HG02623 (cell line): ENCODE results near the gene LDLRAD4.

Experiments
- ATAC-seq: cut with Tn5 transposase; IDR thresholded peaks from one replicate; pipeline ENCODE4 v1.9.1; 2021; ENCODE audit warnings: moderate library complexity; ENCODE audit not compliant: unreplicated experiment

The LDLRAD4 gene

DNA sequence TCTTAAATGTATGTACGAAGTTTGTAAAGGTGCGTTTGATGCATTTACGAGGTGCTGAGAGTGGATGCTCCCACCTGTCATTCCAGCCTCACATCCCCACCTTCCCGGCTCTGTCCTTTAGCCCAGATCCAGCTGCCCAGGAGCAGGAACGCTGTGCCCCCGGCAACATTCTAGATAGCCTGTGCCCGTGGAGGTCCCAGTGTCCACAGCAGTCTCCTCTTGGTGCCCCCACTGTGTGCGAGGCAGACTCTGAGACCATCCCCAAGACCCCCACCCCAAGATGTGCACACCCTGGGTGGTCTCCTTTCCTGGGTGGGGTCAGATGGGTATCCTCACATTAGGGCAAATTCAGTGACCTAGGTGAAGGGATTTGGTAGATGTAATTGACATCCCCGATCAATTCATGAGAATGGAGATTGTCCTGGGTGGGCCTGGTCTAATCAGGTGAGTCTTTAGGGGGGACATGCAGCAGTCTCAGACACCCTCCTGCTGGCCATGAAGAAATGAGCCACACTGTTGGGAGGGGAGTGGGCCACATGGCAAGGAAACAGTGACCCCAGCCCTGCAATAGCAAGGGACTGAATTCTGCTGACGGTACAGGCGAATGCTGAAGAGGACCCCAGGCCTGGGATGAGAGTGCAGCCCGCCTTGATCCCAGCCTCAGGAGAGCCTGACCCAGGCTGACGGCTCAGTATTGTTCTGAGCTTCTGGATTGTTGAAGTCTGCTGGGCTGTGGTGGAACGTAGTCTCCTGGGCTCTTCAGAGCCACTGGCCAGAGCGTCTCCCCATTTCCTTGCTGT is 304.5 kb downstream of the LDLRAD4 start:
- ATAC-seq: no peak

DNA sequence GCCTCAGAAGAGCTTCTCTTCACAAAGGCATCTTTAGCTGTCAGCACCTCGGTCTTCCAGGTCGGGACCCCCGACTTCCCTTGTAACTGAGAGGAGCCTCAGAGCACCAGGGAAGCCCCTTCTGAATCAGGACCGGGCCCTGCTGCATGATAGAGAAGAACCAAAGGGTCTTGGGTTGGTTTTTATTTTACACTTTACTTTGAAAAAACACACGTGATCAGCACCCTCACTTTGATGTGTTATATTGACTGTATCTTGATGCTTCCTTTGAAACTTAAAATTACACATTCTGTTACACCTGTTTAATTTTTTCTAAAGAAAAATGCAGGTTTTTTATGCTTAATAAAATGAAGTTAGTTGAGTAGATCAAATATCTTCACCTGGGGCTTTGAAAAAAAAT is 305.5 kb downstream of the LDLRAD4 start:
- ATAC-seq: no peak

DNA sequence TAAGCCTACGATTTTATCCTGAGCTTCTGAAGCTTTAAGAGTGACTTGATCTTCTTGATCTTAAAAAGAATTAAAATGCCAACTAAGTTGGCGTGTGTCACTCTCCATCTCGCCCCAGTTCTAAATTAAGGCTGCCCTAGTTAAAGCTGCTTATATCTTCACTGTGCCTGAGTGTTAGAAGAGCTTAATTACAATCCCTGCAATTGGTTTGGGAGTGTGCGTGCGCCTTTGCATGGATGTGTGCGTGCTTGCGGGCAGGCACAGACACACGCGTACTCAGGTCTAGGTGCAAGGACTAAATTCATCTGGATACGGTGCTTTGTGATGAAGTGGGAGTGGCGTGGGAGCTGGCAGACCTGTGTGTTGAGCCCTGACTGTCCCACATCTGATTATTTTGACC is 306.3 kb downstream of the LDLRAD4 start:
- no peak for ATAC-seq

DNA sequence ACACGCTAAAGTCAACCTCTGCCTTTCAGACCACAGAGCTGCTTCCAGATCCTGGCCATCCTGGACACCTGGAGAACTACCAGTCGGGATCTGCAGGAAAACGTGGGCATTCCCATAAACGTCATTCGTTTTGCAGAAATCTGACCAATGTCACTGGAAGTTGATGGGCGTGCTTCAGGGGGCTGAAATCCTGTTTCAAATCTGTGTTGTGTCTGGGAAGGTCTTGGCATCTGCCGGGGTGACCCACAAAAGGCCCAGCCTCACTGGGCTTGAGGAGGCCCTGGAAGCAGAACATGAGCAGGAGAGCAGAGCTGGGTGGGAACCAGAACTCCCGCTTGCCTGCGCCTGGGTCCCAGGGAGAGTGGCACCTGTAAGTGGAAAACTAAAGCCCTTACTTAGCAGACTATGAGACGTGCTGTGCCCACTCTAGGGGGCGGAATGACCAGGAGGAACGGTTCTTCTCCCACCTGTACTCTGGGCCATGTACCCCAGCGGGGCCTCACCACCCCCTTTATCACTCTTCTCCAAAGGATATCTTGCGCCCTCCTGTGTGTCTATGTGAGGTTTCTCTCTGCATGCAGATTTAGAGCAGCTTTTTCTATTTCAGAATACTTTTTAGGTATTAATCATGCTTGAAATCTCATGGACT is 306.9 kb downstream of the LDLRAD4 start:
- no peak for ATAC-seq

DNA sequence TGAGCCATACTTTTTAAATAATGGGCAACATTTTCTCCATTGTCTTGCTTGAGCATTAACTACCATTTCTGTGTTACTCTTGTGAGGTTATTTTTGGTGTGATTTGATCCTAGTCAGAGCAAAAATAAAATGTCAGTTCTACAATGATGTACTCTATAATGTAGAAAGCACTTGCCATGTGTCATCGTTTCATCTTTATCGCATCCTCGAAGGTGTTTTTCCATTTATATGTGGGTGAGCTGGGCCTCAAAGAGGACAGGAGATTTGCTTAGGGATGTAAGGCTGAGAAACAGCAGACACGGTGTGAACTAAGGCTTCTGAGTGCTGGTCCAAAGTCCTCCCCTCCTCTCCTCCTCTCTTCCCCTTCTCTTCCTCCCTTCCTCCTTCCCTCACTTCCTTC is 308.0 kb downstream of the LDLRAD4 start:
- ATAC-seq: no peak

DNA sequence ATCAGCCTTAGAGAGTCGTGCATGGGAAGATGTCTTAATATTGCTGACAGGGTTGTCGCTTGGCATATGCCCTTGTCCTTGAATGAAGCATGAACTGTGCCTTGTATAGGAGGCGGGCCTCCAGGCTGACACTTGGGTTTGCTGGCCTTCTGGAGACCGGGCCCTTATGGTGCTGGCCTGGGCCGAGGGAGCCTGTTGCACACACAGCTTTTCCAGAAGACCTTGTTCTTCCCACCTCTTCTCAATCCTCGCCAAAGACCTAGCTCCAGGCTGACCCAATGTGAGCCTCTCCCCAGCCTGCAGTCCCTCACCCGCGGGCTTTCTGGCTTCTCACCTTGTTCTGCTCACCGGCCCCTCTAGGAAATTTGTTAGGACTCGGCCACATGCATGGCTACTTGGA is 308.7 kb downstream of the LDLRAD4 start:
- ATAC-seq: no peak

DNA sequence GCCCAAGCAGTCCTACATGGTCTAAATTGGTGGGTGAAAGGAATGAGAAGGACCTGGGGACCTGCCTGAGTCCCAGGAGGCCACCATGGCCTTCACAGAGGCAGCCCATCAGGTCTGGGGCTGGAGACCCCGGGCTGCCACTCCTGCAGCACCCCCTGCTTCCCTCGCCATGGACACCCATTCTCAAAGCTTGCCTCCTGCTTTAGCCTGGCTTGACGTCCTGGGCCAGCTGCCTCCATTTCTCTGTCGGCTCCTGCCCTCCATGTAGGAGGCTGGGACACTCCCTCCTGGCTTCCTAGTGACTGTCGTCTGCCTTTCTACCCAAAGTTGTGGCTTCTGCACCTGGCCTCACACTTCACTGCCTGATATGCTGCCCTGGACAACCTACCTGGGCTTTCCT is 309.2 kb downstream of the LDLRAD4 start:
- no peak for ATAC-seq

DNA sequence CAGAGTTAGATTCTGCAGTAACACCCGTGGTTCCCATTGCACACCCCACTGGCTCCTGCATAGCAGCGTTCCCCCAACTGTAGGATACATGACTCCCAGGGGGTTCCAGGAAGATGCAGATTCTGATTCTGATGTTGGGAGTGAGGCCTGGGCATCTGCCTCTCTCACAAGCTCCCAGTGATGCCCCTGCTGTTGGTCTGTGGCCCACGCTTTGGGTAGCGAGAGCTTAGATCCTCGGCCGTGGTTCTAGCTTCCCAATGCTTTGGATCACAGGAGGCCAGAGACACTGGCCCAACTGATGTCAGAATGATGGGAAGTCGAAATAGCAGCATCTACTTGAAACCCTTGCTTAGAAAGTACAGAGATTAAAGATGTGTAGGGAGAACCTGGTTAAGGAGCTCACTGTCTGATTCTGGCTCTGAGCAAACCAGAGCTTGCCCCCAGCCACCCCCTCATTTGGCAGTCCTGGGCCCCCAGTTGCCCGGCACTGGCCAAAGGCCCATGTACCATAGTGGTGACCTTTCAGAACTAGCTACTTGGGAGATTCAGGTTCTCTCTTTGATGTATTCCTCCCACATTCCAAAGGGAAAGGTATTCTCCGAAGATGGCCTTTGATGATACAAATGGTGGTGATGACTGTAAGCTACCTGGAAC is 310.3 kb downstream of the LDLRAD4 start:
- no peak for ATAC-seq

DNA sequence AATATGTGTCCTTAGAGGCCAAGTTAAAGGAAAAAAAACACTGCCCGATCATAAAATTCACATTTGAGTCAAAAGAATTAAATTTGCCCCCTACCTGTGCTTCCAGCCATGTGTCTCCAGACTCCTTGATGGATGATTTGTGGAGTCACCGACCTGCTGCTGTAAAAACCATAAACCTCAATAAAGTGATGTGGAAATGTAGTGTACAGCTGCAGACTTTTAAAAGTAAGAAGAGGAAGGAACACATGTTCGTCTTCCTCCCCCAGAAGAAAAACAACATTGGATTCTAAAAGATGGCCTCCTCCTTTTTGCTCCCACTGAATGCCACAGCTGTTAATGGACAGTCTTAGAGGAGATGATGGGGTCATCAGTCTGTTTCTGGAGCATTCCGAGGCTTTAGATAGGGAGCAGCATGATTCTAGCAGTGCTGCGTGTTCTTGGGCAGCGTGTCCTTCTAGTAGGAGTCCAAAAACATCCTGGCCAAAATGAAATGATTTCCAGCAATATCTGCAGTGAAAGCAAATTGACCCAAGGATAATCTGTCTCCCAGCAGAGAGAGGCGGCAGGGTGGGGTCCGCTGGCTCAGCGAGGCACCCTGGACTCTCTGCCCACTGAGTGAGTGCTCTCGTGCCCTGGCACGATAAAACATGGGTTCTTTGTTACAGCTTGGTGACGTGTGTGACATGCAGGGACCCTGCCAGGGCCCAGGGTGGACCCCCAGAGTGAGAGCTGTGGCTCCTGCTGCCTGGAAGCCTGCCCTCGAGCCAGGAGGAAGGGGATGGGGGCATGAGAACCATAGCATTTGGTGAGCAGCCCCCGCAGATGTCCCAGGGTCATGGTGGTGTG is 311.7 kb downstream of the LDLRAD4 start:
- ATAC-seq: no peak

DNA sequence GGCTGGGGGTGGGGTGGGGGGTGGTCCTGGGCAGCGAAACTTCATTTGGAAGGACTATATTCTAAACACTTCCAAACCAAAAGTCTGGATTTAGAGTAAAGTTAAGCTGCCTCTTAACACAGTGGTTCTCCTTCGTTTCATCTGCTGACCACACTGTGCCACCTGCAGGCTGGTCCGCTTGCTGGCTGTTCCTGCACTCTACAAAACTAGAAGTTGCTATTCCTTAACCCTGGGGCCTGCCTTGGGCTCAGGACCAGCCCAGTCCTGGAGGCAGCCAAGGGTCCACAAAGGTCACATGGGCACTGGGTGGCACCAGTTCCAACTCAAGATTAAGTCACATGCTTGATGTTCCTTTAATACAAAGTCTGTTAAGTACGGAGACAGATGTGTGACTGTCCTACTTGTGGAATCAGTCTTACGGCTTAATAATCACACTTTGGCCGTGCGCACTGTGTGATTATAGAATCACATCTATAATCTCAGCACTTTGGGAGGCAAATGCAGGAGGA is 312.4 kb downstream of the LDLRAD4 start:
- ATAC-seq: no peak

DNA sequence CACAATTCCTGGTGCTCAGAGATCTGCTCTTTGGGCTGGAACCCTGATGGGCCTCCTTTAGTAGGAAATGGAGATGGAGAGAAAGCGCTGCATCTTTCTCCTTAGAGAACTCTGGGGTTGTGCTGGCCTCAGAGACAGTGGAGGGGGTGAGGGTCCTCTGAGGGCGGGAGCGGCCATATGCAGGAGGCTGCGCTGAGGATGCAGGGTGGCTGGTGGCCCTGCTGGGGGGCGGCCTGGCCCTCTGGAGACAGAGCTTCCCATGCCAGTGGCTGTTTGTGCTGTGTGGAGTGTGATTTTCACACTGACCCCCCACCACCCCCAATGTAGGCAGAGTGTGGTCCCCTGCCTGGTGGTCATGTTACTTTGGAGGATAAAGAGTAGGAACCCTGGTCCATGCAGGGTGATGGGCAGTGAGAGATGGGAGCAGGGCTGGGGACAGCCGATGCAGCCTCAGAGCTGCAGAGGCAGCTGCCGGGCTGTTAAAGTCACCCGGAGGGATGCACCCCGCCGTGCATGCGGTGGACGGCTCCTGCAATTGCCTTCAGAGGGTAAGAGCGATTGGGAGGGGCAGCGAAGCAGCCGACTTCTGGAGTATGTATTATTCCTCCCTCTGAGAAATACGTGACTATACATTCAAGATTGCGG is 313.2 kb downstream of the LDLRAD4 start:
- no peak for ATAC-seq

DNA sequence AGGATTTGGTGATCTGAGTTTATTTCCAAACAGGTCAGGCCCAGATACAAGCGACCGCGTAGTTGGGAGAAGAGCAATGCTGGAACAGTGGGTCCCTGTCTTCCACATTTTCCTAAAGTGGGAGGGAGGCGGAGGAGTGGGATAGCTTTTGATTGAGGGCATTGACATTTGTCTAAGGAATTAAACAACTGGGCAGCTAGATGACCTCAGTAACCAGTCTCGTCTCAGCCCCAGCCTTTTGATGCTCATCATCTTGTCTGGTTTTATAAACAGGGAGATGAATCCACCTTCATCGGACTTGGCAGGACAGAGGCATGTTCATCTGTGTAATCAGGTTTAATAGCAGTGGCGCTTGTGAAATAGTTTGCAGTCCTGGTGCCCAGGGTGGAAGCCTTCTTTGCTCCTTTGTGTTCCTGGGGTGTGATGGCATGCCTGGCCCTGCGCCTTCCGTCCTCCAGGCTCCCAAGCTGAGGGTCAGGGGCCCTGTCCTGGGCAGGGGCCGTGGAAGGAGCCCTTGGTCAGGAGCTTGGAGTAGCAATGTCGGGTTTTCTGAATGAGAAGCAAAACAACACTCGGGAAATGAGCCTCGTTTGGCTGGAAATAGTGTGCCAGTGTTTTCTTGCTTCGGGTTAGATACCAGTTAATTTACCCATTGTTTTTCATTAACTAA is 314.0 kb downstream of the LDLRAD4 start:
- ATAC-seq: no peak

DNA sequence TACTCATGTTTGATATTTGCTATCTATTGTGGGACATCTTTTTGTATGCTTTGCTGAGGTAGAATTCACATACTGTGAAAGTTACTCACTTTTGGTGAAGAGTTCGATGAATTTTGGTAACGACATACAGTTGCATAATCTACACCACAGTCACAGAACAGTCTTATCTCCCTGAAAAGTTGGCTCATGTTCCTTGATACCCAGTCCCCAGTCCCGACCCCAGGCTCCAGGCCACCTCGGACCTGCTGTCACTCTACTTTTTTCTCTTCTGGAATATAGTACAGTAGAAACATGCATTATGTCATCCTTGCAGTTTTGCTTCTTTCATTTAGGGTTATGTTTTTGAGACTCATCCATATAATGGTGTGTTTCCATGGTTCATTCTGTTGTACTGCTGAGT is 316.1 kb downstream of the LDLRAD4 start:
- no peak for ATAC-seq

DNA sequence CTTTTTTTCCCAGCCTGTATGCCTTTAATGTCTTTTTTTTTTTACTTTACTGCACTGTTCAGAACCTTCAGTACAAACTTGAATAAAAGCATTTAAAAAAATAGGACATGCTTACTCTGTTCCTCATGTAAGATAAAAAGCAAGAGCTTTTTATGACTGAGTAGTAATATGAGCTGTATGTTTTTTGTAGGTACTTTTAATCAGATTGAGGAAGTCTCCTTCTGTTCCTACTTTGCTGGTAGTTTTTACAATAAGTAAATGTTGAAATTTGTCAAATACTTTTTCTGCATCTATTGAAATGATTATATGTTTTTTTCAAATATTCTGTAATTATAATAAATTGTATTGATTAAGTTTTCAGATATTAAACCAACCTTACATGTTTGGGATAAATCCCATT is 318.0 kb downstream of the LDLRAD4 start:
- ATAC-seq: no peak

DNA sequence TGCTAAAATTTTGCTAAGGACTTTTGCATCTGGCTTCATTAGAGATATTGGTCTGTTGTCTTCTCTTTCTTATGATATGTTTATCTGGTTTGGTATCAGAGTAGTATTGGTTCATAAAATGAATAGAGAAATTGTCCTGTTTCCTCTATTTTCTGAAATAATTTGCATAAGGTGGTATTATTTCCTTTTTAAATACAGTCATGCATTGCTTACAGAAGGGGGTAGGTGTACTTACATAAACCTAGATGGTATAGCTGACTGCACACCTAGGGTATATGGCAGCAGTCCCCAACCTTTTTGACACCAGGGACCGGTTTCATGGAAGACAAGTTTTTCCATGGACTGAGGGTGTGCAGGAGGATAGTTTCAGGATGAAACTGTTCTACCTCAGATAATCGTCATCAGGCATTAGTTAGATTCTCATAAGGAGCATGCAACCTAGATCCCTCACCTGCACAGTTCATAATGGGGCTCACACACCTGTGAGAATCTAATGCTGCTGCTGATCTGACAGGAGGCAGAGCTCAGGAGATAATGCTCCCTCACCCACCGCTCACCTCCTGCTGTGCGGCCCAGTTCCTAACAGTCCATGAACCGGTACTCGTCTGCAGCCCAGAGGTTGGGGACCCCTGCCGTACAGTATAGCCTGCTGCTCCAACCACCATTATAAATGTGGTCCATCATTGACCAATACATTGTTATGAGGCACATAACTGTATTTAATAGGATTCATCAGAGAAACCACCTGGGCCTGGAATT is 318.6 kb downstream of the LDLRAD4 start:
- ATAC-seq: no peak

DNA sequence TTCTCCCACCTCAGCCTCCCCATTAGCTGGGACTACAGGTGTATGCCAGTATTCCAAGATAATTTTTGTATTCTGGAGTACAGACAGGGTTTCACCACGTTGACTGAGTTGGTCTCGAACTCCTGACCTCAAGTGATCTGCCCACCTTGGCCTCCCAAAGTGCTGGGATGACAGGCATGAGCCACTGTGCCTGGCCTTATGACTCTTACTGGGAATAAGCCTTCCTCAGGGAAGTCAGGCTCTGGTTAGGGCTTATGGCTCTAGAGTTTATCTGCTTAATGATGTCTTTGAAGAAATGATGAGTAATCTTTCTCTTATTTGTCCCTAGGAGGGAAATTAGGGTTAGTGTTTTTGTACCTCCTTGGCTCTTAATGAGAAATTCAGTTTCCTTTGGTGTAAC is 320.1 kb downstream of the LDLRAD4 start:
- no peak for ATAC-seq

DNA sequence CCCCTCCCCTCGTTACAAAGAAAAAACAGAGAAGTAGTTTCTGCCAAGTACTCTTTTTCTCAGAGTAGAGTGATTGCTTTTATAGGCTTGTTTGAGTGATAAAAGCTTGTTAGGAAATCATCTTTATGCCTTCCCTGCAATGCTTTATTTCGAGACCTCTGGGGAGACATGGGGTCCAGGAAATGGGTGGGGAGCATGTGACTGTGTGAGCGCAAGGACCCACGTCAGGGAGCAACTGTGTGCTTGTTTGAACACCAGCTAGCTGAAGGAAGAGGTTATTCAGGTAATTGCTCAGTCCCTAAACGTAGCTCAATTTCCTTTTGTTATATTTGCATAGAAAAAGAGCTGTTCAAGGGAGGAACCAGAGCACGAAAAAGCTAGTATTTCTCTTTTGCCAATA is 320.5 kb downstream of the LDLRAD4 start:
- ATAC-seq: no peak

DNA sequence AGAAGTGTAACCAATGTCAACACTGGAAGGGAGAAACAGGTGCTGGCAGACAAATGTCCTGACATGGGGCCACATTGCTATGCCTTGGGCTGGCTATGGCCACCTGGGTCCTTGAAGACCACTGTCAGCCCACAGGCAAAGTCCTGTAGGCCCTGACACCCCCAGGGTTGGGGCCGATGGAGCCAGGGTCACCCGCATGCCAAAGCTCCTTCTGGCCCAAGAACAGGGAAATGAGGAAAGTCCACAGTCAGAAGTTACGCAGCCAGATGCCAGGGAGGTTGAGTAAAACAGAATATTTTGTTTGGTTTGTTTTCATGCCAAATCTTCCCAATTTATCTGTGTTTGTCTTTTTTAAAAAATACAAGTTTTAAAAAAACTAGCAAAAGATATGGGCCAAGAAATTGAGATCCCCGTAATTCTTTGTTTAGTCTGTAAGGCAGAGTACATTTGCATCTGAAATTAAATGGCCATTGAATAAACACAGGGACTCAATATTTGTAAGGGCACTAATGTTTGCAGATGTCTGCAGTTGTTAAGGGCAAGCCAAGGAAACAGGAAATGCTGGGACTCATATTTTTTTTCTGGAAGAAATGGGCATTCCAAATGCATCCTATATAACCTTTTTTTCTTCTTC is 321.4 kb downstream of the LDLRAD4 start:
- no peak for ATAC-seq
